ENCODE data around the gene SMG6. TPM values are rescaled to one million over a fixed set of nuclear protein-coding genes. Genes with fewer than 3 reads are reported as not detected.
"Not testable (repeated sequence)": the region's sequence is repeated elsewhere in the genome, so short reads cannot be mapped to it uniquely, and the experiment has no call there.

Gene SMG6
- total RNA-seq, 2 experiments from 2014 or later: 39.3 to 39.7 TPM

DNA sequence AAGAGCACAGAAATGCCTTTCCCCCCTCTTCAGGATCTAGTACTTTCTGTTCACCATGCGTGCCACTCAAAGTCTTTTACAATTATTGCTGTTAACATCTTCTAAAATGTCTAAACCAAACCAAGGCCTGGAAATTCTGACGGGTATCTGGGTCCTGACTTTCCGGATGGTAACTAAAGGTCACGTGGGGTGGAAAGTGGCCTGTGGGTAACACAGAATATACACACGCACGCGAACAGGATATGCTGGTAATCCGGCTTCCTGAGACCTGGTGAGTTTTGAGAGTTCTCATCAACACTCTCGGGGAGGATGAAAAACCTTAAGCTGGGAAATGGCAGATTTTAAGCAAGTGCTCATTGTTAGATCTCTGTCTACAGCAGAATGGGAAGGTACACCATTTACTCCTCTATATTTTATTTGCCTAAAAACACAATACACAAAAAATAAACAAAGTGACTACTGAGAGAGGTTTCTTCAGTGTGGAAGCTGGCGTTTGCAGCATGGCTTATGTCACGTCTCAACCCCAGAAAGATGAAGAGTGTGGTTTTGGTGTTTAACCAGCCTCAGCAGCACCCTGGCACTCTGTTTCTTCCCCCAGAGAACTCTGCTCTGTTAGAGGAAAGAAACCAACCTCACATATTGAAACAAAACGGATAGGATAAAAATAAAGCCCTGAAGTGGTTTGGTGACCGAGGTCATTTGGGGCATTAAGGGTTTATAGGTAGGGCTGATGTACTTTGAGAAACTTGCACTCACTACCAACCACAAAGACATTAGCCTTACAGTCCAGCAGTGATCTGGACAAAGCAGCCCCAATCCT is 37.3 kb downstream of the SMG6 start:
- Mint-ChIP-seq H3K4me3 (peak overlapping the region; percentile 67), H3K27ac (peak overlapping the region; percentile 98), H3K4me1 (ENCODE audit: low read depth) (peaks cover 85% of the 10 kb centered on the region), H3K27me3 (no peaks in the 10 kb centered on the region), H3K36me3 (ENCODE audit: low read depth) (peaks cover 38% of the 10 kb centered on the region), H3K9me3 (no peaks in the 10 kb centered on the region)
- ATAC-seq (ENCODE audit: poor library complexity): peak; percentile 80
- Histone ChIP-seq H3K27ac (ENCODE audit: low read depth in 1 of 2, low read length in 2 of 2) (peak overlapping the region; percentile 83 to 84), H3K27me3 (ENCODE audit: control insufficient read depth in 1 of 2, insufficient read depth in 2 of 2, low read length in 2 of 2) (no peaks in the 10 kb centered on the region), H3K9me3 (ENCODE audit: control insufficient read depth in 1 of 2, insufficient read depth in 1 of 2, low read length in 2 of 2) (no peaks in the 10 kb centered on the region), H3K4me3 (ENCODE audit: low read length) (peak overlapping the region; percentile 36), H3K36me3 (ENCODE audit: insufficient read depth, low read length) (peaks cover 3% of the 10 kb centered on the region), H3K4me1 (ENCODE audit: insufficient read depth, low read length) (peaks cover 87% of the 10 kb centered on the region)
- TF ChIP-seq, protein P1, sequence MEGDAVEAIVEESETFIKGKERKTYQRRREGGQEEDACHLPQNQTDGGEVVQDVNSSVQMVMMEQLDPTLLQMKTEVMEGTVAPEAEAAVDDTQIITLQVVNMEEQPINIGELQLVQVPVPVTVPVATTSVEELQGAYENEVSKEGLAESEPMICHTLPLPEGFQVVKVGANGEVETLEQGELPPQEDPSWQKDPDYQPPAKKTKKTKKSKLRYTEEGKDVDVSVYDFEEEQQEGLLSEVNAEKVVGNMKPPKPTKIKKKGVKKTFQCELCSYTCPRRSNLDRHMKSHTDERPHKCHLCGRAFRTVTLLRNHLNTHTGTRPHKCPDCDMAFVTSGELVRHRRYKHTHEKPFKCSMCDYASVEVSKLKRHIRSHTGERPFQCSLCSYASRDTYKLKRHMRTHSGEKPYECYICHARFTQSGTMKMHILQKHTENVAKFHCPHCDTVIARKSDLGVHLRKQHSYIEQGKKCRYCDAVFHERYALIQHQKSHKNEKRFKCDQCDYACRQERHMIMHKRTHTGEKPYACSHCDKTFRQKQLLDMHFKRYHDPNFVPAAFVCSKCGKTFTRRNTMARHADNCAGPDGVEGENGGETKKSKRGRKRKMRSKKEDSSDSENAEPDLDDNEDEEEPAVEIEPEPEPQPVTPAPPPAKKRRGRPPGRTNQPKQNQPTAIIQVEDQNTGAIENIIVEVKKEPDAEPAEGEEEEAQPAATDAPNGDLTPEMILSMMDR (IDR thresholded peaks at IDR 0.05): no peak
- peak; percentile 55 to 96 (median 71) for DNase-seq
- ChIA-PET POLR2A (interaction anchor here (0.6 to 6.3 kb wide), 26 partner anchors 10 to 638 kb away, joined by 3 to 77 read pairs (median 5); partner anchors contain the start of genes HIC1, MNT, SMG6 and SRR), CTCF (interaction anchor here (0.7 to 7.7 kb wide), 3 partner anchors 21 to 208 kb away, joined by 3 to 53 read pairs (median 5); no protein-coding TSS in a partner anchor)
- intact Hi-C loops (cut with DNase I, micrococcal nuclease): loop anchor here (1.0 to 5.0 kb wide), 3 partner anchors 12 to 209 kb away; partner anchors contain the start of gene HIC1 (in 1 of the 2)

DNA sequence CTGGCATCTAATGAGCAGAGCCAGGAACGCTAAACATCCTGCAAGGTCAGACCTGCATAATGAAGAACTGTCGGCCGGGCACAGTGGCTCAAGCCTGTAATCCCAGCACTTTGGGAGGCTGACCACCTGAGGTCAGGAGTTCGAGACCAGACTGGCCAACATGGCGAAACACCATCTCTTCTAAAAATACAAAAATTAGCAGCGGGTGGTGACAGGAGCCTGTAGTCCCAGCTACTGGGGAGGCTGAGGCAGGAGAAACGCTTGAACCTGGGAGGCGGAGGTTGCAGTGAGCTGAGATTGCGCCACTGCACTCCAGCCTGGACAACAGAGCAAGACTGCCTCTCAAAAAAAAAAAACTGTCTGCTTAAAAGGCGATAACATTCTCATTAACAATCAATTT is 38.4 kb downstream of the SMG6 start:
- H3K36me3 ChIP-seq (ENCODE audit: insufficient read depth, low read length); H3K27me3 Mint-ChIP-seq; H3K9me3 ChIP-seq (ENCODE audit: control insufficient read depth in 1 of 2, insufficient read depth in 1 of 2, low read length in 2 of 2); H3K27me3 ChIP-seq (ENCODE audit: control insufficient read depth in 1 of 2, insufficient read depth in 2 of 2, low read length in 2 of 2); H3K9me3 Mint-ChIP-seq; ATAC-seq (ENCODE audit: poor library complexity); DNase-seq: not testable (repeated sequence)
- Histone ChIP-seq H3K27ac (ENCODE audit: low read depth in 1 of 2, low read length in 2 of 2) (peak overlapping the region; percentile 83 to 84), H3K4me3 (ENCODE audit: low read length) (peak overlapping the region; percentile 36), H3K4me1 (ENCODE audit: insufficient read depth, low read length) (peaks cover 87% of the 10 kb centered on the region)
- H3K27ac Mint-ChIP-seq: peak overlapping the region; percentile 98
- peaks cover 83% of the 10 kb centered on the region for H3K4me1 Mint-ChIP-seq (ENCODE audit: low read depth)
- H3K4me3 Mint-ChIP-seq: peak overlapping the region; percentile 12
- ChIA-PET CTCF (interaction anchor here (7.7 kb wide), 1 partner anchor 20 kb away, joined by 53 read pairs; no protein-coding TSS in a partner anchor), POLR2A (interaction anchor here (1.0 to 6.3 kb wide), 8 partner anchors 11 to 211 kb away, joined by 3 to 77 read pairs (median 11); partner anchors contain the start of genes SMG6 and SRR)
- H3K36me3 Mint-ChIP-seq (ENCODE audit: low read depth): peaks cover 35% of the 10 kb centered on the region
- intact Hi-C loops (cut with DNase I, micrococcal nuclease): loop anchor here in 1 of 2 experiments (5.0 kb wide), 1 partner anchor 208 kb away; the partner anchor contains the start of gene HIC1

DNA sequence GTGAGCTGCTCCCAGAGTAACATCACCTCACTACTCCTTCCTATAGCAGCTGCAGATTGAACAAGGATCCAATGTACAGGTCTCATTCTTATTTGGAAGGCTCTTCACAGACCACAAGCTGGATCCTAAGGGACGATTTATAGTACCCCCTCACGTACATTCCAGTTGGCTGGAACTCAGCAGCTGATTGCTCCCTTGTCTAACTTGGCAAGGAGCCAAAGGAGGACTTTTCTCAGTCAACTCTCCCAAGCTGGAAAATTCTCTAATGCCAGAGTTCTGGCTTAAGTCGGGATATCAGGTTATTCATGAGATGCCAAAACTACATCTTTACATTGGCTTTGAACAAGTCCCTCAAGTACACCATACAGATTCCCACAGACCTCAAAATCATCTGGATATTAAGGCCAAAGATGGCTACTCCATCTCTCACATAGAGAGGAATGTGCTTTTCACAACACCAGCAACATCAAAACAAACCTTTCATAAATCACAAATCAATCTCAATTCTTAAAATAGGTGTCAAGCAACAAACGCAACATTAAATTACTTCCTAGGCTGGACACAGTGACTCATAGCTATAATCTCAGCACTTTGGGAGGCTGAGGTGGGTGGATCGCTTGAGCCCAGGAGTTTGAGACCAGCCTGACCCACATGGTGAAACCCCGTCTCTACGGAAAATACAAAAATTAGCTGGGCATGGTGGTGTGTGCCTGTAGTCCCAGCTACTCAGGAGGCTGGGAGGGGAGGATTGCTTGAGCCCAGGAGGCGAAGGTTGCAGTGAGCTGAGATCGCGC is 39.3 kb downstream of the SMG6 start:
- intact Hi-C loops (cut with DNase I, micrococcal nuclease): loop anchor here in 1 of 2 experiments (5.0 kb wide), 2 partner anchors 212 to 547 kb away; no protein-coding TSS in a partner anchor
- Histone ChIP-seq H3K27me3 (ENCODE audit: control insufficient read depth in 1 of 2, insufficient read depth in 2 of 2, low read length in 2 of 2) (no peaks in the 10 kb centered on the region), H3K27ac (ENCODE audit: low read depth in 1 of 2, low read length in 2 of 2) (peak overlapping the region; percentile 83 to 84), H3K36me3 (ENCODE audit: insufficient read depth, low read length) (peaks cover 1% of the 10 kb centered on the region), H3K9me3 (ENCODE audit: control insufficient read depth in 1 of 2, insufficient read depth in 1 of 2, low read length in 2 of 2) (no peaks in the 10 kb centered on the region), H3K4me1 (ENCODE audit: insufficient read depth, low read length) (peaks cover 90% of the 10 kb centered on the region), H3K4me3 (ENCODE audit: low read length) (peak overlapping the region; percentile 13)
- TF ChIP-seq, protein P1 (IDR thresholded peaks at IDR 0.05): no peak
- Mint-ChIP-seq H3K4me1 (ENCODE audit: low read depth) (peaks cover 83% of the 10 kb centered on the region), H3K9me3 (no peaks in the 10 kb centered on the region), H3K4me3 (peak overlapping the region; percentile 75), H3K27ac (peak overlapping the region; percentile 98), H3K36me3 (ENCODE audit: low read depth) (peaks cover 43% of the 10 kb centered on the region), H3K27me3 (no peaks in the 10 kb centered on the region)
- POLR2A ChIA-PET: interaction anchor here (1.0 to 6.3 kb wide), 11 partner anchors 13 to 210 kb away, joined by 3 to 77 read pairs (median 6); partner anchors contain the start of genes SMG6 and SRR
- DNase-seq: peak in 2 of 14 experiments; percentile 23 to 31
- CTCF ChIA-PET: interaction anchor here (0.7 to 7.7 kb wide), 5 partner anchors 16 to 1004 kb away, joined by 3 to 53 read pairs (median 4); partner anchors contain the start of gene HIC1
- ATAC-seq (ENCODE audit: poor library complexity): no peak

Measured in CD4-positive, alpha-beta T cell (primary cell).